Measurements from ENCODE around the gene JMJD1C. TPM values are rescaled to one million over a fixed set of nuclear protein-coding genes. Genes with fewer than 3 reads are reported as not detected.

JMJD1C gene
- total RNA-seq, 6 experiments from 2014 or later = 29.0 to 36.7 (median 32.8) TPM

DNA sequence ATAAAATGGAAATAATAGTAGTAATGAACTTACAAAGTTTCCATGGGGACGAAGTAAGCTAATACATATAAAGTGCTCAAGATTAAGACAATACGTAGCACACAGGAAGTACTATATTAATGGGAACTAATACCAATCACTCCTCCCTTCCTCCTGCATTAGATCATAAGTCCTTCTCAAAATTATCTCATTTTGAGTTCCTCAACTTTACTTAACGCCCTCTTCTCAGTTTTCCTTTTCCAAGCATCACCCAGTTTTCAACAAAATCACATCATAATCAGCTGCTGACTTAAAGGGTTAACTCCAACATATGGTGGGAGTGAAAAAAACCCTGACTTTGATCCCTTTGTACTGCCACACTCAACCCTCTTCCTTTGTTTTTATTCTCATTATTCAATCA is 24.4 kb downstream of the JMJD1C start:
- TF ChIP-seq, protein P1, sequence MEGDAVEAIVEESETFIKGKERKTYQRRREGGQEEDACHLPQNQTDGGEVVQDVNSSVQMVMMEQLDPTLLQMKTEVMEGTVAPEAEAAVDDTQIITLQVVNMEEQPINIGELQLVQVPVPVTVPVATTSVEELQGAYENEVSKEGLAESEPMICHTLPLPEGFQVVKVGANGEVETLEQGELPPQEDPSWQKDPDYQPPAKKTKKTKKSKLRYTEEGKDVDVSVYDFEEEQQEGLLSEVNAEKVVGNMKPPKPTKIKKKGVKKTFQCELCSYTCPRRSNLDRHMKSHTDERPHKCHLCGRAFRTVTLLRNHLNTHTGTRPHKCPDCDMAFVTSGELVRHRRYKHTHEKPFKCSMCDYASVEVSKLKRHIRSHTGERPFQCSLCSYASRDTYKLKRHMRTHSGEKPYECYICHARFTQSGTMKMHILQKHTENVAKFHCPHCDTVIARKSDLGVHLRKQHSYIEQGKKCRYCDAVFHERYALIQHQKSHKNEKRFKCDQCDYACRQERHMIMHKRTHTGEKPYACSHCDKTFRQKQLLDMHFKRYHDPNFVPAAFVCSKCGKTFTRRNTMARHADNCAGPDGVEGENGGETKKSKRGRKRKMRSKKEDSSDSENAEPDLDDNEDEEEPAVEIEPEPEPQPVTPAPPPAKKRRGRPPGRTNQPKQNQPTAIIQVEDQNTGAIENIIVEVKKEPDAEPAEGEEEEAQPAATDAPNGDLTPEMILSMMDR (IDR thresholded peaks at IDR 0.05) = no peak
- H3K36me3 Mint-ChIP-seq (ENCODE audit: low read depth) = no peaks in the 10 kb centered on the region
- peaks cover 23% of the 10 kb centered on the region for H3K4me1 Mint-ChIP-seq (ENCODE audit: low read depth)
- peak overlapping the region; percentile 15; the same call in 1 of the 2 replicates for H3K27ac Mint-ChIP-seq
- no peaks in the 10 kb centered on the region for H3K9me3 Mint-ChIP-seq
- peaks cover 2% of the 10 kb centered on the region; the same call in 1 of the 2 replicates for H3K27me3 Mint-ChIP-seq (ENCODE audit: insufficient read depth)
- no peak for DNase-seq
- no peak overlapping the region for H3K4me3 Mint-ChIP-seq

DNA sequence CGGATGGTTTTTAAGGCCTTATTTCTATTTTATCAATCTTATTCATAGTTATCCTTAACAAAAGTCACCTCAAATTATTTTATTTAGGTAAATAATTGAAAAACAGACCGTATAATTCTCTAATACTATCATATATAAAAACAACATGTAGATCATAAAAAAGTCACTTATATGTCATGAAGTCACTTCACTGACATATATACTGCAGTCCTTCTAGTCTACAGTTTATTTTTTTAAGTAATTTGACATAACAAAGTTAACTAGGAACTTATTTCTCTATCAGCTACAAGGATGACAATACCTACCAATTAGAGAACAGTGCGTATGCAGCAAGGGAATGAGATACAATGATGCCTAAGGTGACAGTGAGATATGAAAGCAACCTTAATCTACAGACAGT is 26.2 kb downstream of the JMJD1C start:
- H3K36me3 Mint-ChIP-seq (ENCODE audit: low read depth) = no peaks in the 10 kb centered on the region
- TF ChIP-seq, protein P1 (IDR thresholded peaks at IDR 0.05) = no peak
- no peaks in the 10 kb centered on the region; the same call in 1 of the 2 replicates for H3K27me3 Mint-ChIP-seq (ENCODE audit: insufficient read depth)
- no peaks in the 10 kb centered on the region for H3K9me3 Mint-ChIP-seq
- no peak for DNase-seq
- H3K27ac Mint-ChIP-seq = no peak overlapping the region
- peaks cover 26% of the 10 kb centered on the region for H3K4me1 Mint-ChIP-seq (ENCODE audit: low read depth)
- no peak overlapping the region for H3K4me3 Mint-ChIP-seq

DNA sequence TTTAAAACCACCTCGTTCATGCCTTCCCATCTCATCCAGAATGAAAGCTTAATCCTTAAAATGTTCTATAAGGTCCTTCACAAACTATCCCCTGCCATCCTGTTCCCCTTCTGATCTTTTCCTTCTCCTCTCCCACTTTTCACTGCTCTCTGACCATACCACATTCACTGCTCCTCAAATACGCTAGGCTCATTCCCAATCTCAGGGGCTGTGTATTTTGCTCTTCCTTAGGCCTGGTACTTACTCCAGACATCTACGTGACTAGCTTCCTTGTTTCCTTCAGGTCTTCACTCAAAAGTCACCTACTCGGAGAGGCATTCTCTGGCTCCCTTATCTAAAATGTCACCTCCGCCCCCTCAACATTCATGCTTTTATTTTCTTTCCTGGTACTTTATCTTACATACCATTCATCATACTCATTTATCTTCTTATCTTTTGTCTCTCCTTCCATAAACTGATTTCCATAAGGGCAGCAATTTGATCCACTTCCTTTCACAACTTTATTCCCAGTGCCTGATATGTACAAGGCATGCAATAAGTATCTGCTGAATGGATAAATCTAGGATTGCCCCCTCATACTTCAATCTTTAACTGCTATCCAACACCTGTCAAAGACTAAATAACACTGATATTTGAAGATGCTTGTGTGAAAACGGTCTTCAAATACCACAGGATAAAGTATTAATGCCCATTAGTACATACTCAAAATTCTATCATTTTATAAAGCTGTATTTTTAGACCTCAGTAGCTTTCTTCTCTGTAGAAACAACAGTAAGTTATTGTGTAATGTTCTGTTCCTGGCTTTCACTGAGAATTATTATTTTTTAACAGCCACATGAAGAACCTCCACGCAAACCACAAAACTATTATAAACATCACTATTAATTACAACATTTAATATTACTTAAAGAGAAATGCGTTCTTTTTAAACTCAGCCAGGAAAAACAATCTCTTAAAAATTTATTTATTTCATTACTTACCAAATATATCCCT is 27.0 kb downstream of the JMJD1C start:
- Mint-ChIP-seq H3K4me1 (ENCODE audit: low read depth) (peaks cover 33% of the 10 kb centered on the region), H3K9me3 (no peaks in the 10 kb centered on the region), H3K27ac (no peak overlapping the region), H3K36me3 (ENCODE audit: low read depth) (no peaks in the 10 kb centered on the region), H3K27me3 (ENCODE audit: insufficient read depth) (no peaks in the 10 kb centered on the region; the same call in 1 of the 2 replicates), H3K4me3 (no peak overlapping the region)
- TF ChIP-seq, protein P1 (IDR thresholded peaks at IDR 0.05) = no peak
- no peak for DNase-seq

DNA sequence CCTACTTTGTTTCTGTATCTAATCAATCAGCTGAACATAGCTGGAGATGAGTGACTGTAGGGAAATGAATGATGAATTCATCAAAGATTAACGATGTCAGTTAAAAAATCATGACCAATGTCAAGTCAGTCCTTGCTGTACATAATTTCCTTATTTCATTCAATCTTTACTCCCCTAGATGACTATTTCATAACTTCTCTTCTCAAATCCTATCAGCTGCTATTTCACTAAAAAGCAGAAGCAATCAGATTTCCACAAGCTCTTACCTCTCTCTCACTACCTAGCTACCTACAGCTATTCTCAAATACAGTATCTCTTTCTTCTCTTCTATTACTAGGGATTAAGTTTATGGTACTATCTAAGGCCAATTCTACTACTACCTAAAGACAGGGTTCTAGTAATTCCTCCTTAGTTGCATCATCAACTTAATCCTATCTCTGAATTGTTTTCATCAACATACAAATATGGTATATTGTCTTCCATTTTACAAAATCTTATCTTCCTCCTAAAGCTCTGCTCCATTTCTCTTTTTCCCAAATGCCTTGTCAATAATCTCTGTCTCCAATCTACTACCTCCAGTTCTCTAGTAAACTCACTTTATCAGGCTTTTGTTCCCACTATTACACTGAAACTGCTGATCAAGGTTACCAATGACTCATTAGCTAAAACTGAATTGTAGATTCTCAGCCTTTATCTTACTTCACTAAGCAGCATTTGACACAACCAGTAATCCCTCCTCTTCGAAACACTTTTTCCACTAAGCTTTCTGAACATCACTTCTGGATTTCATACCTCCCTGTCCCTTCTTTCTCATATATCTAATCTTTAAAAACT is 28.4 kb downstream of the JMJD1C start:
- no peak overlapping the region for H3K4me3 Mint-ChIP-seq
- no peak for DNase-seq
- TF ChIP-seq, protein P1 (IDR thresholded peaks at IDR 0.05) = no peak

DNA sequence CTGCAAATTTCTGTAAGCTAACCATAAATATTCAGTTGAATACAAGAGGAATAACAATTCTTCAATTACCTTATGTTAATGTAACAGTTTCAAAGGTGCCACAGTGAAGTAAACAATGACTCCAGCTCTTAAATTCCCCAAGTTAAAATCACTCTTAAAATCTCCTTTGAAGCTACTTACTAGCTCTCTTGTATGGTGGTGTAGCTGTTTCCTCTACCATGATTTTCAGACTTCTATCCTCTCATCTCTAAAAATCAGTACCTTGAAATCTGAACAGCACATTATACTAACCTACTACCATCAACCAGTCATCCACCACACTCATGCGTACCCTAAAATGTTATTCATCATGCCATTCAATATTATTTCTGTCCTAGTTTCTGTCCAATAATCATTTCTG is 29.6 kb downstream of the JMJD1C start:
- TF ChIP-seq, protein P1 (IDR thresholded peaks at IDR 0.05) = no peak
- no peak for DNase-seq
- H3K36me3 Mint-ChIP-seq (ENCODE audit: low read depth) = peaks cover 9% of the 10 kb centered on the region
- H3K27ac Mint-ChIP-seq = no peak overlapping the region
- H3K4me3 Mint-ChIP-seq = no peak overlapping the region
- peaks cover 40% of the 10 kb centered on the region for H3K4me1 Mint-ChIP-seq (ENCODE audit: low read depth)
- peaks cover 3% of the 10 kb centered on the region for H3K27me3 Mint-ChIP-seq (ENCODE audit: insufficient read depth)
- no peaks in the 10 kb centered on the region for H3K9me3 Mint-ChIP-seq

More for the DNA sequence above, 28.4 kb downstream of the JMJD1C start:
- Mint-ChIP-seq H3K36me3 (ENCODE audit: low read depth) (peaks cover 1% of the 10 kb centered on the region), H3K4me1 (ENCODE audit: low read depth) (peaks cover 38% of the 10 kb centered on the region), H3K27me3 (ENCODE audit: insufficient read depth) (no peaks in the 10 kb centered on the region; the same call in 1 of the 2 replicates), H3K27ac (no peak overlapping the region), H3K9me3 (no peaks in the 10 kb centered on the region)
